Coronary artery (tissue), 2 donors: ENCODE measurements around the gene TEX14.
A peak's percentile ranks its signal among the peaks of the same experiment; 100 is the strongest.

ENCODE experiments used
- DNase-seq: peaks from one replicate; pipeline ENCODE4 v3.0.0-alpha.2; 2017; ENCODE audit warnings: low spot score
- H3K27ac ChIP-seq, 2 donors: fragments of 200-600 bp; sonication (generic); one replicate each; pipeline ENCODE4 v1.5.1; 2016 to 2019
- H3K4me3 ChIP-seq: fragments of 200-600 bp; sonication (generic); 2 replicates; pipeline ENCODE4 v1.5.1; 2016; ENCODE audit warnings: mild to moderate bottlenecking, moderate library complexity
- CTCF ChIP-seq: fragments of 200-600 bp; sonication (generic); IDR thresholded peaks from one replicate; pipeline ENCODE4 v1.5.1; 2019; ENCODE audit warnings: antibody characterized with exemption

Gene TEX14

GRCh38 chr17:58517378-58517927, 174.4 kb downstream of the TEX14 start:
- no peak for DNase-seq
- H3K27ac ChIP-seq: peak overlapping the region; percentile 96 to 98
- TF ChIP-seq CTCF: no peak
- peak overlapping the region; percentile 73 for H3K4me3 ChIP-seq

- Histone ChIP-seq H3K4me3 (peak overlapping the region; percentile 73), H3K27ac (peak overlapping the region; percentile 96 to 98)
- peak; percentile 68 for DNase-seq
- no peak for TF ChIP-seq CTCF
These were observed 175.0 kb downstream of the TEX14 start for GRCh38 chr17:58516644-58517377.

- Histone ChIP-seq H3K4me3 (peak overlapping the region; percentile 78), H3K27ac (peak overlapping the region; percentile 91 to 92)
- DNase-seq: no peak
- no peak for TF ChIP-seq CTCF
These were observed 176.6 kb downstream of the TEX14 start for GRCh38 chr17:58515286-58515685.

- TF ChIP-seq CTCF: no peak
- Histone ChIP-seq H3K4me3 (peak overlapping the region; percentile 78), H3K27ac (peak overlapping the region; percentile 91 to 92)
- DNase-seq: no peak
These were observed 177.1 kb downstream of the TEX14 start for GRCh38 chr17:58514770-58515157.

- H3K27ac ChIP-seq: peak within 1 kb of the TSS; percentile 91 to 92
- TF ChIP-seq CTCF: no peak
- DNase-seq: peak; percentile 84
- H3K4me3 ChIP-seq: peak within 1 kb of the TSS; percentile 78
These were observed 177.7 kb downstream of the TEX14 start, which contains the start of gene MTMR4 for GRCh38 chr17:58513965-58514769. MTMR4 (minus strand) TSS chr17:58514638; CDS start chr17:58514407, 231 bp downstream.

- Histone ChIP-seq H3K4me3 (peak overlapping the region; percentile 78), H3K27ac (no peak overlapping the region)
- no peak for DNase-seq
- no peak for TF ChIP-seq CTCF
These were observed 178.4 kb downstream of the TEX14 start for GRCh38 chr17:58513267-58513964.
